GM23248 (cell line): Measurements from ENCODE around the gene CDX2.

Source experiments
- EZH2 ChIP-seq: fragments of 200-600 bp; sonication (generic); IDR thresholded peaks from 2 replicates; pipeline ENCODE4 v1.6.1; 2018; ENCODE audit warnings: antibody characterized with exemption, mild to moderate bottlenecking; ENCODE audit not compliant: insufficient read depth, poor library complexity, severe bottlenecking
- EZH2phosphoT487 ChIP-seq: fragments of 200-600 bp; sonication (generic); IDR thresholded peaks from 2 replicates; pipeline ENCODE4 v1.6.1; 2018; ENCODE audit warnings: antibody characterized with exemption, moderate library complexity, mild to moderate bottlenecking, low read depth; ENCODE audit not compliant: insufficient read depth

DNA sequence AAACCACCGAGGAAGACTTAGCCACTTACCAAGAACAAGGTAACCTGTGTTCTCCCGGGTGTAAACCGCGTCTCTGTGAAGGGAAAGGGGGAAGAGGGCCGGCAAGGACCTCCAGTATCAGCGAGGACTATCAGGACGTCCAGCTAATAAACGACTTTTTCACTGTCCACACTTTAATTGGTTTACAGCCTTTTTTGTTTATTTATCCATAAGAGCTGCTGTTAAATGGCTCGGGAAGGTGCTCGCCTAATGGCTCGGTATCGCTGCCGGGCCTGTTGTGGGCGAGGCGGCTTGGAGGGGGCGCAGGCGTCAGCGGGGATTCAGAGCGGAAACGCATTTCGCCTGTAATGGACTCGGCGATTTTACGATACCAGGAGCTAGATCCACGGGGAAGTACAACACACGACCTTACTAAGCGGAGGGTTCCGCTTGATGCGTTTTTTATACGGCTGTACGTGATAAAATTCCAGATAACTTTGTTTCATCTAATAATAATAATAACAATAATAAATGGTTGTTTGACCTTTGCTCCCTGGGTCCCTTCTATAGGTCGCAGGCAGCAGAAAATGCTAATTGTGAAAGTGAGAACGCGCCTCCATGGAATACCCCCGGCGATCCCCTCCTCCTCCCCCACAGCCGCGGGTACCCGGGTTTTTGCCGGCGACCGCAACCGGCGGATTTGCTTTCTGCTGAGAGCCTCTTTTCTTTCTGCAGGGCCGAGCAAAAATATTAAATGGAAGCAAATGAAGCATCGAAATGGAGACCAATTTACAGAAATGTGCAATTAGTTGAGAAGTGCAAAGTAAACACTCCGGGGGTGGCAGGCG, 51.8 kb downstream of the CDX2 start:
- TF ChIP-seq EZH2, result peak; percentile 89
- TF ChIP-seq EZH2phosphoT487, result 0 out of 2 replicates have a peak, but pooled peaks have one; percentile 11
